SK-MEL-5 (cell line): ENCODE results near the gene MYCBPAP. TPM values are rescaled to one million over a fixed set of nuclear protein-coding genes. Genes with fewer than 3 reads are reported as not detected.
A peak's percentile ranks its signal among the peaks of the same experiment; 100 is the strongest.

Experiments used
- DNase-seq: peaks from one replicate; pipeline ENCODE4 v3.0.0-alpha.2; 2016; ENCODE audit warnings: low read depth, low spot score
- in situ Hi-C: cut with HindIII; loops from 2 replicates; pipeline ENCODE4 v1.10.0; 2016; ENCODE audit warnings: low sequenced_read_pairs, high pct_unique_total_duplicates, low pct_unique_long_range_greater_than_20kb
- total RNA-seq: library from RNA; depleted of rRNA; stranded (reverse); fragments of >200 nt; shearing (Covaris generic); gene quantifications from 2 replicates; pipeline ENCODE4 v1.2.3, GENCODE V29; 2014

The MYCBPAP gene
- total RNA-seq, 1 experiment from 2014 or later = 1.5 TPM

DNA sequence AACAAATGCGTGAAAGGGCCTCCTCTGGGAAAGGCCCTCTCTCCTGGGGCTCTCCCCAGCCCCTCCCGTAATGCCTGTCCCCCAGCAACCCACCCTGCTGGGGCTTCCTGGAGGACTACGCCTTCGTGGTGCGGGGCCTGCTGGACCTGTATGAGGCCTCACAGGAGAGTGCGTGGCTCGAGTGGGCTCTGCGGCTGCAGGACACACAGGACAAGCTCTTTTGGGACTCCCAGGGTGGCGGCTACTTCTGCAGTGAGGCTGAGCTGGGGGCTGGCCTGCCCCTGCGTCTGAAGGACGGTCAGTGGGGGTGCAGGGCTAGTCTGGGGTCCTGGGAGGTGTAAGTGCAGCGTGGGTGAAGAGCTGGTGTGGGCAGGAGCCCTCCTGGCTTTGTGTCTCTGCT is 43.6 kb downstream of the MYCBPAP start:
- DNase-seq = no peak
- in situ Hi-C loops = no loop called here

- DNase-seq = no peak
- in situ Hi-C loops = no loop called here
These were observed 46.0 kb downstream of the MYCBPAP start for GRCh38 chr17:50554201-50554600.

GRCh38 chr17:50556803-50557202 is 48.6 kb downstream of the MYCBPAP start:
- in situ Hi-C loops = no loop called here
- DNase-seq = no peak

GRCh38 chr17:50557630-50558029 is 49.4 kb downstream of the MYCBPAP start:
- in situ Hi-C loops = no loop called here
- DNase-seq = no peak

- no peak for DNase-seq
- in situ Hi-C loops = no loop called here
These were observed 49.9 kb downstream of the MYCBPAP start for GRCh38 chr17:50558091-50558490.

DNA sequence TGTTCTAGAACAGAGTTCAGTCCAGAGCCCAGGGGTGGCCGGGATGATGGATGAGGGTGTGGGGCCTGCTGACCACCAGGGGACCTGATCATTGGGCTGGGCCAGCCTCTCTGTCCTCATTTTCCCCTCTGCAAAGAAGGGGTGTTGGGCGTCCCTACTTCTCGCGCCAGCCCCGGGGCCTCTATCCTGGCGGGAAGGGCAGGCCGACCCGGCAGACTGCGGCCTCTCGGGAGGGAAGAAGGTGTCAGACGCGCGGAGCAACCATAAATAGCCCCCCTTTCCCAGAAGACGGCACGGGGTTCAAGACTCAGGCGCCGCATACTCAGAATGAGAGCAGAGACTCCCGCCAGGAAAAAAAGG is 50.3 kb downstream of the MYCBPAP start:
- DNase-seq = no peak
- in situ Hi-C loops = no loop called here

- DNase-seq = no peak
- in situ Hi-C loops = no loop called here
These were observed 50.8 kb downstream of the MYCBPAP start for GRCh38 chr17:50558941-50559614.

DNA sequence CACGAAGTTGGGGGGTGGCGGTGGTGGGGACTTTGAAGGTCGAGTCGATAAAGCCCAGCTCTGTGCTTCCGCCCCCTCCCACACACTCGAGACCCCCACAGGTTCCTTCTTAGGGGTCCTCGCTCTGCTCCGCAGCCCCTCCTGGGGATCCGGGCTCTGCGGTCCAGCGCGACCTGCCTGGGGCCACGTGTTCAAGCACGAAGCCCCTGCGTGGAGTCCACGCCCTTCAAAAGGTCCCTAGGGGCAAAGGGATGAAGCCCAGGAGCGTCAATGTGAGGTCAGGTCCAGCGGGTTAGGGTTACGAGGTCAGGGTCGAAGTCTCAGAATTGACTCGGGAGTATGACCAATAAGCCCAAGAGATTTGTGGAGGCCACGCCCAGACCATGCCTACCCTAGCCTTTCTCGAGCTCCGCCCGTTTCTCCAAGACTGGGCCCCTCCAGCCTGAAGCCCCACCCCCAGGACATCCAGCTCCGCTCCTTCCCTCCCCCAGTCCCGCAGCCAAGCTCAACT is 51.5 kb downstream of the MYCBPAP start:
- in situ Hi-C loops = no loop called here
- DNase-seq = peak; percentile 84

DNA sequence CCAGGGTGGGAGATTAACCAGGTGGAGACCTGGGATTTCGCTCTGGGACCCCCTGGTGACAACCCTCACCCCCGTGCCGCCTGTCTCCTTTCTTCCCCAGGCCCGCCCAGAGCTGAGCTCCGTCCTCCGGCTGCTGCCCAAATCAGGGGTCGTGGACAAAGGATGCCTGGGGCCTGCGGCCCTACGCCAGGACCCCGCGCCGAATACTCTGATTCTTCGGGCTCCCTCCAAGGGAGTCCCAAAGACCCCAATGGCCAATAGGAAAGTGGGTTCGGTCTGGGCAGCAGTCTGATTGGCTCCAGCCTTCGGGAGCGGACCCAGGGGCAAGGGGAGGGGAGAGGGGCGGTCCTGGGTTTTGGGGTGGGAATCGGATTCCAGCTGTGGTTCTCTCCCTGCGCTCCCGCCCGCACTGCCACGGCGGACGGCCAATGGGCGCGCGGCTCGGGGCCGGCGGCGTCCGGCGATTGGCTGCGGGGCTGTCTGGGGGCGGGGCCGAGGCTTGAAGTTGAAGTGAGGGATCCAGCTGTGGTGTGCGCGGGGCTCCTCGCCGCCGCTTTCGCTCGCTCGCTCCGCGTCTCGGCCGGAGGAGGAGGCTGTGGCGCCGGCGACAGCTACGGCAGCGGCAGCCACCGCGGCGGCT is 52.1 kb downstream of the MYCBPAP start, which contains the start of gene CACNA1G:
TSS of gene CACNA1G (plus strand) at position 531 of the 640 bp plus-strand sequence. CDS start 745 bp downstream, outside the sequence.
- DNase-seq = peak; percentile 85
- in situ Hi-C loops = no loop called here

DNA sequence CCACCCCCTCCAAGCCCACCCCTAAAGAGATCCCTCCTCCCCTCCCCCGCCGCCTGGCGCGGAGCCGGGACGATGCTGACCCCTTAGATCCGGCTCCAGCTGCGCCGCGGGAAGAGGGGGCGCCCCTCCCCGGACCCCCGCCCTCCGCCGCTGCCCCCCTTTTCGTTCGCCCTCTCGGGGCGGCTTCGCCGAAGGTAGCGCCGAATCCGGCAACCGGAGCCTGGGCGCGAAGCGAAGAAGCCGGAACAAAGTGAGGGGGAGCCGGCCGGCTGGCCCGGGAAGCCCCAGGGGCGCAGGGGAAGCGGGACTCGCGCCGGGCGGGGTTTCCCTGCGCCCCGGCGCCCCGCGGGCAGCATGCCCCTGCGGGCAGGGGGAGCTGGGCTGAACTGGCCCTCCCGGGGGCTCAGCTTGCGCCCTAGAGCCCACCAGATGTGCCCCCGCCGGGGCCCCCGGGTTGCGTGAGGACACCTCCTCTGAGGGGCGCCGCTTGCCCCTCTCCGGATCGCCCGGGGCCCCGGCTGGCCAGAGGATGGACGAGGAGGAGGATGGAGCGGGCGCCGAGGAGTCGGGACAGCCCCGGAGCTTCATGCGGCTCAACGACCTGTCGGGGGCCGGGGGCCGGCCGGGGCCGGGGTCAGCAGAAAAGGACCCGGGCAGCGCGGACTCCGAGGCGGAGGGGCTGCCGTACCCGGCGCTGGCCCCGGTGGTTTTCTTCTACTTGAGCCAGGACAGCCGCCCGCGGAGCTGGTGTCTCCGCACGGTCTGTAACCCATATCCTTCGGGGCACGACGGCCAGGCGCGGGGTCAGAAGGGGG is 52.9 kb downstream of the MYCBPAP start:
- in situ Hi-C loops = no loop called here
- no peak for DNase-seq

GRCh38 chr17:50561746-50562141 is 53.5 kb downstream of the MYCBPAP start:
- no peak for DNase-seq
- in situ Hi-C loops = no loop called here

DNA sequence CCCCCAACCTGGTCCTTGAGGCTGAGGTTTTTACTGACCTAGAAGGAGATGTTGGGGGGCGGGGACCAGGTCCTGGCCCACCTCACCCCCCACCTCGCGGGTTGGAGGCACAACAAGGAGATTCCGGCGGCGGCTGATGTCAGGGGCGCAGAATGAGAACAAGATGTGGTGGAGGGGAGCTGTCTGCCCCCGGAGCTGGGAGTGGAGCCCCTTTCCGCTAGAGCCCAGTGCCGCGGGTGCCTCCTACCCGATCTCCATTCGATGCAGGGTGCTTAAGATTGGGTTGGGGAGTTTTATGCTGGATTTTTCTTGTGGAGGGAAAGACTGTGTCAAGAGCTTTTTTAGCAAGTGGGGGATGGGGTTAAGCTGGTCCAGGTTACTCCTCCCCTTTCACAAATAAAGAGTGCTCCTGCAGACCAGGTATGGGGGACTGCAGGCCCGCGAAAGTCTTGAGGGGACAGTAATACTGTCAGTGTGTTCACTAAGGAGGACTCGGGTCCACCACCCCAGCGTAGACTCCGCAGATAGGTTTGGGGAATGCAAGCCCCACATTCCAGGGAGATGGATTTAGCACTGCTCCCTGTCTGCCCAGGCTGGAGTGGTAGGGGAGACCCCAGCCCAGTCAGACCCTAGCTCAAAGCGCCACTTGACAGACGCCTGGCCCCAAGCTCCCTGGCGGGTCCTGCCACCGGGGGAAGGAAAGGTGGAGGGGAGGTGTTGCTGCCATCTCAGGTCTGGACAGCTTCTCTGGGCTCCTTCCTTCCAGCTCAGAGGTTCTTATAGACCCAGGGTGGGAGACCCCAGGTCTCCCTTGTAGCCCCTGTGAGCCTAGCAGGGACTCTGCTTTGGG is 54.2 kb downstream of the MYCBPAP start:
- in situ Hi-C loops = no loop called here
- DNase-seq = no peak

DNA sequence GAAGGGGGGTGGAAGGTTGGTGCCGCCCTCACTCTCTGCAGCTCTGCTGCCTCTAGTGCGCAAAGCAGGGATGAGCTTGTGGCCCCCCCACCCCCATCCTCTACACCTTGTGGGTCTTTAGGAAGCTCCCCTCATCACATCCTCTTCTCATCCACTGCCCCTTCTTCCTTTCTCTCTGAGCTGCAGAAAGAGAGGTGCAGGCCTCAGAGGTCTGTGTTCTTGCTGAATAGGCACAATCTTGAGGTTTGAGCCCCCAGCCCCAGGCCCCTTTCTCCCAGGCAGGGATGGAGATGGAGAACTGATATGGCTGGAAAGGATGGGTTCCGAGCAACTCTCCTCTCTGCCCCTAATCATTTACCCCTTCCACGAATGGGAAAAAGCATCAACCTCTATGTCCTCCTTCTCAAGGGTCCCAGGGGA is 54.9 kb downstream of the MYCBPAP start:
- DNase-seq = no peak
- in situ Hi-C loops = no loop called here

- in situ Hi-C loops = no loop called here
- peak; percentile 30 for DNase-seq
These were observed 56.7 kb downstream of the MYCBPAP start for GRCh38 chr17:50564916-50565315.

DNA sequence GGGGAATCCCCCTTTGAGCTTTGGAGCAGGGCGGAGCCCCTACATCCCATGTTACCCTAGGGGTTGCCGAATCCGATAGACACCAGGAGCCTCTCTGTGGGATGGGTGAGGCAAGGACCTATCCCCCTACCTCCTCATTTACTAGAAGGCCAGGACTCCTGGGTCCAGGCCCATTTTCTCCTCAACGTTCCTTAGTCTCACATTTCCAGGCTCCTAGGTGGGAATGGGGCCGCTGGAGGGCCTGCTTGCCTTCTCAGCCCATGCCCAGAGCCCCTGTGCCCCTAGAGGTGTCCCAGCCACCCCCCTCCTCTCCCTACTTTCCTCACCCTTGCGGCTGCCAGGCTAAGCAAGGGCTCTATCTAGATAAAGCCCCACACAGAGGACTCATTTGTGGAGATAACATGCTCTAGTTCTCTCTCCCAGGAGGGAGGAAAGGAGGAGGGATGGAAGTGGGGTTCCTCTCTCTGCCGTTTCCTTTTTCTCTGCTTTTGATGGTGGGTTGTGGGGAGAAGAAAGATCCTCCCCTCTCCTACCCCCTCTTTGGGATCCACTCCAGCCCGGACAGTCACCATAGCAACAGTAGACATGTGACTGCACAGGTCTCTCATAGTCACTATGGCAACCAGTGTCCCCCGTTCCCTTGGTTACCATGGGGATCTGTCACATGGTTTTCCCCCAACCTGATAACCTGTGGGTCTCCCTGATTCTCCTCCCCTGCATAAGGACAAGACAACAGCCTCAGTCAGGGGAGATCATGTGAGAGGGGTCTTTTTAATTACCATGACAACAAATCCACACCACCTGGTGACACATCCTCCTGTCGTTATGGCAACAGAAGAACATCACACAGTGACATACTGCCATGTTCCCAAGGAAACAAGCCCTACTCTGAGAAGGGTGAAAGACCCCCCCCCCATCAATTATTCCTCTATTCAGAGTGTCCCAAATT is 57.4 kb downstream of the MYCBPAP start:
- no peak for DNase-seq

DNA sequence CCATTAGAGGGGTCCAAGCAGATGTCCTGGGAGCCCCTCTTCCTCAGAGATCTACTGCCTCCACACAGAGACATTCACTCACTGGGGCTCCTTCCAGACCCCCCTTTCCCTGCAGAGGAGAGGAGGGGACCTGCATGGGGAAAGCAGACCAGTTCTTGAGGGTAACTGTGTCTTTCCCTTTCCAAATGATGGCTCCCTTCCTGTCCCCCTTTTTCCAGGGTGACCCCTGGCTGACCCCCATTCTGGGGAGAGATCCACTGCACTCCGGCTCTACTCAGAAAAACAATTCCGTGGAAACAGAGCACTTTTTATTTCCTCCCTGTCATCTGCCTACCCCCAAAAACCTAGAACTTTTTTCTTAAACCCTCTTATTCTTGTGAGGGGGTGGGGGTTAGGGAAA is 58.6 kb downstream of the MYCBPAP start:
- in situ Hi-C loops = no loop called here
- DNase-seq = no peak

More for the DNA sequence above, 57.4 kb downstream of the MYCBPAP start:
- in situ Hi-C loops = no loop called here

DNA sequence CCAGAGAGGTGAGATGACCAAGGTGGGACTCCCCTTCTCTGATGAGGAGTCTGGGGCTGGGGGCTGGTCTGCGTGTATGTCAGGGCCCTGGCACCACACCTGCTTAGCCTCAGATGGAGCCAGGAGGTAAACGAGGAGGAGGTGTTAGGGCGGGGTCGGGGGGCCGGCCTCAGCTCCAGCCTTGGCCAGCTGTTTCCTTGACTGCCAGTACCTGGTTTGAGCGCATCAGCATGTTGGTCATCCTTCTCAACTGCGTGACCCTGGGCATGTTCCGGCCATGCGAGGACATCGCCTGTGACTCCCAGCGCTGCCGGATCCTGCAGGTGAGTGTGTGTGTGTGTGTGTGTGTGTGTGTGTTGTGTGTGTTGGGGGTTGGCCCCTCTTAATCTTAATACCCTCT is 60.4 kb downstream of the MYCBPAP start:
- in situ Hi-C loops = no loop called here
- DNase-seq = no peak
